NCI-H524 treated with DMSO at 0.1 percent for 48 hours (cell line): ENCODE data around the gene GSTT2B.
"Not testable (repeated sequence)": the region's sequence is repeated elsewhere in the genome, so short reads cannot be mapped to it uniquely, and the experiment has no call there.

ENCODE experiments used
- DNase-seq: peaks from one replicate; lab custom pipeline; 2025; lab: John Stamatoyannopoulos, UW

The GSTT2B gene

GRCh38 chr22:23961084-23961771, at the start of gene GSTT2B:
TSS of gene GSTT2B (minus strand) at chr22:23961195. CDS start at chr22:23961131, 64 bp downstream.
- DNase-seq = not testable (repeated sequence)

GRCh38 chr22:24010018-24010391, 49.0 kb upstream of the GSTT2B start:
- DNase-seq = no peak

- no peak for DNase-seq
These were observed 48.4 kb upstream of the GSTT2B start for GRCh38 chr22:24009227-24010017.

- no peak for DNase-seq
These were observed 47.6 kb upstream of the GSTT2B start for GRCh38 chr22:24008381-24009226.

GRCh38 chr22:24008022-24008283, 47.0 kb upstream of the GSTT2B start:
- no peak for DNase-seq

- DNase-seq = no peak
These were observed 46.4 kb upstream of the GSTT2B start for GRCh38 chr22:24007253-24008021.

- DNase-seq = no peak
These were observed 45.9 kb upstream of the GSTT2B start for GRCh38 chr22:24006914-24007214.

- DNase-seq = no peak
These were observed 45.4 kb upstream of the GSTT2B start for GRCh38 chr22:24006207-24006913.

GRCh38 chr22:24005201-24005600, 44.2 kb upstream of the GSTT2B start, which contains the start of gene GSTT4:
TSS of gene GSTT4 (minus strand) at chr22:24005453. CDS start at chr22:24005356, 97 bp downstream.
- no peak for DNase-seq

- no peak for DNase-seq
These were observed 42.9 kb upstream of the GSTT2B start for GRCh38 chr22:24003887-24004286.

- DNase-seq = no peak
These were observed 41.9 kb upstream of the GSTT2B start for GRCh38 chr22:24002851-24003250.

GRCh38 chr22:24002272-24002671, 41.3 kb upstream of the GSTT2B start:
- no peak for DNase-seq

- no peak for DNase-seq
These were observed 40.3 kb upstream of the GSTT2B start for GRCh38 chr22:24001314-24001713.

GRCh38 chr22:23999779-24000178, 38.8 kb upstream of the GSTT2B start:
- not testable (repeated sequence) for DNase-seq

GRCh38 chr22:23997092-23997491, 36.1 kb upstream of the GSTT2B start:
- no peak for DNase-seq

GRCh38 chr22:23993581-23994177, 32.7 kb upstream of the GSTT2B start:
- DNase-seq = not testable (repeated sequence)

- not testable (repeated sequence) for DNase-seq
These were observed 32.1 kb upstream of the GSTT2B start for GRCh38 chr22:23993080-23993479.

- not testable (repeated sequence) for DNase-seq
These were observed 28.7 kb upstream of the GSTT2B start for GRCh38 chr22:23989583-23990244.

- DNase-seq = not testable (repeated sequence)
These were observed 25.7 kb upstream of the GSTT2B start for GRCh38 chr22:23986538-23987178.

- DNase-seq = not testable (repeated sequence)
These were observed 25.1 kb upstream of the GSTT2B start for GRCh38 chr22:23986089-23986488.
